H1 (cell line): ENCODE measurements around the gene MLANA. TPM values are rescaled to one million over a fixed set of nuclear protein-coding genes. Genes with fewer than 3 reads are reported as not detected.

Experiments used
- RAD21 ChIP-seq, 2 experiments: IDR thresholded peaks in 1 of 2; conservative IDR thresholded peaks in 1 of 2; 2 replicates each; pipeline ENCODE4 v1.6.1; 2011; ENCODE audit warnings: low read depth in 2 of 2, low read length in 2 of 2, improper control_type of control experiment in 1 of 2, inconsistent platforms in 1 of 2, mild to moderate bottlenecking in 1 of 2, moderate library complexity in 1 of 2
- SAP30 ChIP-seq: fragments of 300-600 bp; sonication (generic); IDR thresholded peaks from 2 replicates; pipeline ENCODE4 v1.7.1; 2012; ENCODE audit warnings: low read length, moderate library complexity, mild to moderate bottlenecking, inconsistent platforms; ENCODE audit not compliant: insufficient read depth, insufficient replicate concordance
- SP4 ChIP-seq: IDR thresholded peaks from 2 replicates; pipeline ENCODE4 v1.6.1; 2012; ENCODE audit warnings: low read length, inconsistent platforms
- USF2 ChIP-seq: IDR thresholded peaks from 2 replicates; pipeline ENCODE4 v1.6.1; 2011; ENCODE audit warnings: low read length, improper control_type of control experiment
- polyA plus RNA-seq, 7 experiments: library from polyadenylated mRNA; depleted of rRNA in 3 of 7; stranded (reverse) in 5 of 7; unstranded in 2 of 7; fragments of >200 nt in 5 of 7; fragments of 200-250 nt in 2 of 7; gene quantifications; 1 replicate in 5 of 7; 2 replicates in 1 of 7; 4 replicates in 1 of 7; pipeline versions ENCODE4 v1.2.1 to v1.2.3, GENCODE V29; 2011 to 2013; ENCODE audit warnings: missing spikeins in 2 of 7, mixed read lengths in 2 of 7
- total RNA-seq: library from RNA; stranded (reverse); fragmentation: NEBNext Ultra II Directional; extraction: Animal tissue kit (Norgen Biotek cat#: 25700); gene quantifications from 2 replicates; pipeline ENCODE4 v1.2.1, GENCODE V29; 2021

MLANA gene
- total and polyA plus RNA-seq, 2 of the 8 experiments (the other 6 are each of a cell fraction or from before 2014, with no cell fraction given), result not detected

DNA sequence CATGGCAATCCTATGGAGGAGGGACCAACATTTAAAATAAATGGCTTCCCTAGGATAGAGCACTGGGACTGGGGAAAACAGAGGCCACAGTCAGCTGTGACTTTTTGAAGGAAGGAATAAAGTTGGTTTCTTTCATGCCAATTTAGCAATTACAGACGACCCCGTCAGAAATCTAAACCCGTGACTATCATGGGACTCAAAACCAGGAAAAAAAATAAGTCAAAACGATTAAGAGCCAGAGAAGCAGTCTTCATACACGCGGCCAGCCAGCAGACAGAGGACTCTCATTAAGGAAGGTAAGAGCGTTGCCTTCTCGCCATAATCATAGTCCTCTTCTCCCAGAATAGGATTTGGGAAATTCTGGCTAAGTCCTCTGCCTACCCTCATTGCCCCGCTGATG, at the start of gene MLANA (continued):
- TF ChIP-seq USF2 (no peak), SAP30 (no peak), RAD21 (IDR thresholded peaks at IDR 0.05 in 1 of 2, conservative IDR thresholded peaks at IDR 0.05 in 1 of 2; ENCODE audit: low read depth in 2 of 2, low read length in 2 of 2) (no peak), SP4 (no peak)
